Esophagus squamous epithelium (tissue), 4 donors: ENCODE data around the gene GAS7.

Experiments
- POLR2A ChIP-seq, 4 donors: fragments of 450-650 bp; IDR thresholded peaks; one replicate each; pipeline ENCODE4 v1.6.1; 2017; ENCODE audit warnings: antibody characterized with exemption in 4 of 4, mild to moderate bottlenecking in 4 of 4, moderate library complexity in 3 of 4
- TF ChIP-seq, protein P1 (sequence below), 6 experiments: fragments of 450-650 bp in 4 of 6; fragments of 200-600 bp in 2 of 6; sonication (generic) in 2 of 6; IDR thresholded peaks; one replicate each; pipeline ENCODE4 v1.5.1; 2016 to 2019; ENCODE audit warnings: antibody characterized with exemption in 6 of 6, mild to moderate bottlenecking in 4 of 6, moderate library complexity in 4 of 6

DNA sequence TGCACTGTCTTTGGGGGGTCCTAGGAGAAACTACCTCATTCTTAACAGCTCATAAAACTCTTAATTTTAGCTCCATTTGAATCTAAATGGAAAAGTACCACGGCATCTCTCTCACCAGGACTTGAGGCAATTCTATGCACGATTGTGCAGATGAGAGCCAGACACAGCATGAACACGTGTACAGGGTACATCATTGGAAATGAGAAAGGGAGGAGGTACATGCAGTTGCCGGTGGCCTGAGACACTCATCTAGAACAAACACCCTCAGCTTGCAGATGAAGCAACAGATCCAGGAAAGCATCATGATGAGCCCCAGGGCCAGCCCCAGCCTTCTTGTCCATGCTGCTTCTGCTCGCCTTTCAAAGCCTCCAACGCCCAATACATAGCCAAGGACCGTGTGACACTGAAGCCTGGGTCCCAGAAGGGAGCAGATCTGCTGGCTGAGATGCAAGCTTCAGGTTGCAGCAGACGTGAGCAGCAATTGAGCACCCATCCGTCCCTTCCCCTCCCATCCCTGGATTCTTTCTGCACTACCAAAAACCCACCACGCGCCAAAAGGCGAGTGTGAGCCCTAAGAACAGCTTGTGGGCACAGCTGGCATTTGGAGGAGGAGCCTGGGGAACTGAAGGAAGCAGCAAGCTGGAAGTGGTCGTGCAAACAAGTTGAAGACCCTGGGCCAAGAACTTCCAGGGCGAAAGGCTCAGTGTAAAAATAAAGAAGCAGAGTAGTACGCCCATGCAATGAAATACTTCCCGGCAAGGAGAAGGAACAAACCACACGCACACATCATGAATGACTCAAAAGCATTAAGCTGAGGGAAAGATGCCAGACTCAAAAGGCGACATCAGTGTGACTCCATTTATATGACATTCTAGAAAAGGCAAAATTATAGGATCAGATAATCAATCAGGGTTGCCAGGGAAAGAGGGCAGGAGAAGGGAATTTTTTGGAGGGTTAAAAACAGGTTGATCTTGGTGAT, 286.0 kb downstream of the GAS7 start:
- TF ChIP-seq, protein P1, sequence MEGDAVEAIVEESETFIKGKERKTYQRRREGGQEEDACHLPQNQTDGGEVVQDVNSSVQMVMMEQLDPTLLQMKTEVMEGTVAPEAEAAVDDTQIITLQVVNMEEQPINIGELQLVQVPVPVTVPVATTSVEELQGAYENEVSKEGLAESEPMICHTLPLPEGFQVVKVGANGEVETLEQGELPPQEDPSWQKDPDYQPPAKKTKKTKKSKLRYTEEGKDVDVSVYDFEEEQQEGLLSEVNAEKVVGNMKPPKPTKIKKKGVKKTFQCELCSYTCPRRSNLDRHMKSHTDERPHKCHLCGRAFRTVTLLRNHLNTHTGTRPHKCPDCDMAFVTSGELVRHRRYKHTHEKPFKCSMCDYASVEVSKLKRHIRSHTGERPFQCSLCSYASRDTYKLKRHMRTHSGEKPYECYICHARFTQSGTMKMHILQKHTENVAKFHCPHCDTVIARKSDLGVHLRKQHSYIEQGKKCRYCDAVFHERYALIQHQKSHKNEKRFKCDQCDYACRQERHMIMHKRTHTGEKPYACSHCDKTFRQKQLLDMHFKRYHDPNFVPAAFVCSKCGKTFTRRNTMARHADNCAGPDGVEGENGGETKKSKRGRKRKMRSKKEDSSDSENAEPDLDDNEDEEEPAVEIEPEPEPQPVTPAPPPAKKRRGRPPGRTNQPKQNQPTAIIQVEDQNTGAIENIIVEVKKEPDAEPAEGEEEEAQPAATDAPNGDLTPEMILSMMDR (IDR thresholded peaks at IDR 0.05): no peak
- TF ChIP-seq POLR2A (IDR thresholded peaks at IDR 0.05): no peak
